ENCODE measurements around the gene PACRG. TPM values are rescaled to one million over a fixed set of nuclear protein-coding genes. Genes with fewer than 3 reads are reported as not detected.

The PACRG gene
- total RNA-seq, 2 donors from 2014 or later: 13.0 TPM; not detected in 1

DNA sequence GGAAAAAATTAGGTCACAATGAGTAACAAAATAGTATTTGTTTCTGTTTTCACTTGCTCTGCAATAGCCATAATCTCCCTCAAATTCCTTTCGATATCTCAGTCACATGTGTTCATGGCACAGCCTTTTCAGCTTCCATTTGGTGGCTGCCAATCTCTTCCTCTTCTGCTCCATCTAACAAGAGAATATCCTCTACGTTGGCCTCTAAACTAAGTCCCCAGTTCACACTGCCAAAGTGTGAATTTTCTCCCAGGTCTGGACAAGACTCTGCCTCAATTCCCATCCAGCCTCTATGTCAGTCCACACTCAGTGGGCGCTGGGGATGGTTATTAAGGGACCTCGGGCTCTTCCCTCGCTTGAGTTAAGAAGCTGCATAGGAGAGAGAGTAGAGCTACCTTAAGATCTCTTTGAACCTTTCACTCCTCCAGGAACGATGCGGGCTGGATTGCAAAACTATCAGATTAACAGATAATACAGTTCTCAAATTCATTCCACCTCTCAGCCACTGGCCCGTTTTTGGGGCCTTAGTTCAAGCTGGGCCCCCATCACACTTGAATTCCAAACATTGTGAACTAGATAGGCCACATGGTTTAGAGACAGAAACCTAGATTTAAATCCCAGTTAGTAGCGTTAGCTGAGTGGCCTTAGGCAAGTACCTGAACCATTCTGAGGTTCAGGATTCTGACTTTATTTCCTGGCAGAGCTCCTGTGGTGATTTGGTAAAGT lies 436.6 kb downstream of the PACRG start:
- H3K4me3 ChIP-seq: no peak overlapping the region
- no peak for DNase-seq (ENCODE audit: low spot score)
- no peaks in the 10 kb centered on the region for H3K27me3 ChIP-seq (replicated peaks; ENCODE audit: insufficient read depth)
- ATAC-seq (ENCODE audit: insufficient number of reproducible peaks, low FRiP score, low read depth): no peak
- H3K9me3 ChIP-seq: no peaks in the 10 kb centered on the region
- H3K36me3 ChIP-seq: no peaks in the 10 kb centered on the region
- no peak overlapping the region for H3K27ac ChIP-seq
- TF ChIP-seq, protein P1, sequence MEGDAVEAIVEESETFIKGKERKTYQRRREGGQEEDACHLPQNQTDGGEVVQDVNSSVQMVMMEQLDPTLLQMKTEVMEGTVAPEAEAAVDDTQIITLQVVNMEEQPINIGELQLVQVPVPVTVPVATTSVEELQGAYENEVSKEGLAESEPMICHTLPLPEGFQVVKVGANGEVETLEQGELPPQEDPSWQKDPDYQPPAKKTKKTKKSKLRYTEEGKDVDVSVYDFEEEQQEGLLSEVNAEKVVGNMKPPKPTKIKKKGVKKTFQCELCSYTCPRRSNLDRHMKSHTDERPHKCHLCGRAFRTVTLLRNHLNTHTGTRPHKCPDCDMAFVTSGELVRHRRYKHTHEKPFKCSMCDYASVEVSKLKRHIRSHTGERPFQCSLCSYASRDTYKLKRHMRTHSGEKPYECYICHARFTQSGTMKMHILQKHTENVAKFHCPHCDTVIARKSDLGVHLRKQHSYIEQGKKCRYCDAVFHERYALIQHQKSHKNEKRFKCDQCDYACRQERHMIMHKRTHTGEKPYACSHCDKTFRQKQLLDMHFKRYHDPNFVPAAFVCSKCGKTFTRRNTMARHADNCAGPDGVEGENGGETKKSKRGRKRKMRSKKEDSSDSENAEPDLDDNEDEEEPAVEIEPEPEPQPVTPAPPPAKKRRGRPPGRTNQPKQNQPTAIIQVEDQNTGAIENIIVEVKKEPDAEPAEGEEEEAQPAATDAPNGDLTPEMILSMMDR (IDR thresholded peaks at IDR 0.05): no peak
- H3K4me1 ChIP-seq (ENCODE audit: control insufficient read depth in 1 of 2, low read depth in 2 of 2): no peaks in the 10 kb centered on the region

DNA sequence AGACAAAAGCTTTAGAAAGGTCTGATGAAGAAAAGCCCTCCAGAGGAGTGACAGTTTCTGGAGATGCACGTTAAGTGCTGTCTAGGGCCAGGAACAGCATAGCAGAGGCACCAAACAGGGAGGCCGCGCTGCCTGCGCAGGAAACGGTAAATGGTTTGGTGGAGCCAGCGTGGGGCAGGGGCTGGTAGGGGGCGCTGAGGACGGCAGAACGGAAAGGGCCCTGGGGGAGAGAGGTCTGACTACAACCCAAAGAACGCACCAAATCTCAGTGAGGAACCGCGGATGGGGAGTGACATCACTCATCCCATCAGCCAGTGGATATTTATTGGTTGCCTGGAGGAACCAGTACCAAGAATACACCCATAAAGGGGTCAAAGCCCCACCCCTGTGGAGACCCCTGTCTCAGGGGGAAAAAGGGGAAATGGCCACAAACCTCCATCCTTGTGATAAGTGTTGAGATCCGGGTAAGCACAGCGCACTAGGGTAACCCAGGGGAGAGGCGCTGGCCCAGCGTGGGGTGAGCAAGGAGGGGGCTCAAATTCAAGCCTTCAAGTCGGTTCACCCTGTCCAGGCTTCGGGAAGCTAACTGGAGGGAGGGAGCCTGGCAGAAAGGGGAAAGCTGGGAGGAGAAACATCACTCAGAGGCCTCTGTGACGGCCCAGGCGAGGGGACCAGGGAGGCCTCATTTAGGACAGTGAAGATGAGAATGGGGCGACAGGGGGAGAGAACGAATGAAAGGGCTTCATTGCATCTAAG lies 437.6 kb downstream of the PACRG start:
- Histone ChIP-seq H3K27ac (no peak overlapping the region), H3K36me3 (no peaks in the 10 kb centered on the region), H3K9me3 (no peaks in the 10 kb centered on the region), H3K27me3 (replicated peaks; ENCODE audit: insufficient read depth) (no peaks in the 10 kb centered on the region), H3K4me1 (ENCODE audit: control insufficient read depth in 1 of 2, low read depth in 2 of 2) (no peaks in the 10 kb centered on the region), H3K4me3 (no peak overlapping the region)
- TF ChIP-seq, protein P1 (IDR thresholded peaks at IDR 0.05): no peak
- ATAC-seq (ENCODE audit: insufficient number of reproducible peaks, low FRiP score, low read depth) (no peak), DNase-seq (ENCODE audit: low spot score) (no peak)

DNA sequence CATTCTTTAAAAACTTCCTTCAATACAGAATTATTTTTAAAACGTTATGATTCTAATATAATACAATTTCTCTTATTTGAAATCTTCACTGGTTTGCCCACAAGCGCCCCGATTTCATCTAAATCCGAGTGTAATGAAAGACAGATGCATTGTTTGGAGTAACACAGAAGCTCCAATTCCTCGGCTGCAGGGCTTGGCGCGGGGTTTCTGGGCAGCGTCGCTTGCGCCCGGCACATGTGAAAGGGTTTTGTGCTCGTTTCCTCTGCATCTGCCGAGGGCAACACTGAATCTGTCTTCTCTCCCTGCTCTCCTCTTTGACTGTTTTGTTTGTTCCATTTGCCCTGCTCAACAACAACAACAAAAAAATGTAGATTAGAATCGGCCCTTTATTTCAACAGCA lies 438.1 kb downstream of the PACRG start:
- H3K27me3 ChIP-seq (replicated peaks; ENCODE audit: insufficient read depth): no peaks in the 10 kb centered on the region
- no peaks in the 10 kb centered on the region for H3K36me3 ChIP-seq
- H3K4me1 ChIP-seq (ENCODE audit: control insufficient read depth in 1 of 2, low read depth in 2 of 2): no peaks in the 10 kb centered on the region
- H3K9me3 ChIP-seq: no peaks in the 10 kb centered on the region
- TF ChIP-seq, protein P1 (IDR thresholded peaks at IDR 0.05): no peak
- no peak for DNase-seq (ENCODE audit: low spot score)
- no peak for ATAC-seq (ENCODE audit: insufficient number of reproducible peaks, low FRiP score, low read depth)
- H3K27ac ChIP-seq: no peak overlapping the region
- no peak overlapping the region for H3K4me3 ChIP-seq

DNA sequence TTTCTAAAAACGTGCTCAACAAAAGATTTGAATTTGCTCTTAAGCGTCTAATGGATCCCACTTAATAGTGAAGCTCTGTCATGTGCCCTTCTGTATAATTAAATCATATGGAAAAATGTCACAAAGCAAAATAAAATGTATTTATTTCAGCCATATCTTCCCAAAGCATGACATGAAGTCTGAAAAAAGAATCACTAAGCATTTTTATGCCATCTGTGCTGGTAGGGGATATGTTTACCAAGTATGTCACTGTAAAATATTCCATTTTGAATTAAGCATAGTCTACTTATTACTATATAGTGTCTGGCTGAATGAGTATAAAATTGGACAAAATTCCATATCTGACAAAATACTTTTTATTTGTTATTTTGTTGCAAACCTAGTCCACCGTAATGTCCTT lies 438.7 kb downstream of the PACRG start:
- Histone ChIP-seq H3K27ac (no peak overlapping the region), H3K27me3 (replicated peaks; ENCODE audit: insufficient read depth) (no peaks in the 10 kb centered on the region), H3K4me3 (no peak overlapping the region), H3K9me3 (no peaks in the 10 kb centered on the region), H3K4me1 (ENCODE audit: control insufficient read depth in 1 of 2, low read depth in 2 of 2) (no peaks in the 10 kb centered on the region), H3K36me3 (no peaks in the 10 kb centered on the region)
- ATAC-seq (ENCODE audit: insufficient number of reproducible peaks, low FRiP score, low read depth): no peak
- TF ChIP-seq, protein P1 (IDR thresholded peaks at IDR 0.05): no peak
- DNase-seq (ENCODE audit: low spot score): no peak

DNA sequence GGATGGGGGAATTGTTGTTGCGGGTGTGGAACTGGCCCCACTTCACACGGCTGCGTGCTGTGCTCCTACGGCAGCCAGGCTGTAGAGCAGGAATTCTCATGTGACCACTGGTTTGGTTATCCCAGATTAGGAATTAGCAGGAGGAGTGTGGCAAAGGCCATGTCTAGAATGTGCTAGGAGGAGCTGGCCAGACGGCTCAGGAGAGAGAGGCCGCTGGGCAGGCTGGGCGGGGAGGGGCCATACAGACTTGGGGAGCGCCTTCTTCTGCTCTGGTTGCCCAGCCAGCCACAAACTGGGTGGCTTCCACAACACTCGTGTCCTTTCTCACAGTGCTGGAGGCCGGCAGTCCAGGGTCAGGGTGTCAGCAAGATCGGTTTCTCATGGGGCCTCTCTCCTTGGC lies 441.7 kb downstream of the PACRG start:
- no peaks in the 10 kb centered on the region for H3K27me3 ChIP-seq (replicated peaks; ENCODE audit: insufficient read depth)
- no peak for ATAC-seq (ENCODE audit: insufficient number of reproducible peaks, low FRiP score, low read depth)
- H3K36me3 ChIP-seq: no peaks in the 10 kb centered on the region
- H3K4me3 ChIP-seq: no peak overlapping the region
- no peaks in the 10 kb centered on the region for H3K9me3 ChIP-seq
- DNase-seq (ENCODE audit: low spot score): no peak
- no peaks in the 10 kb centered on the region for H3K4me1 ChIP-seq (ENCODE audit: control insufficient read depth in 1 of 2, low read depth in 2 of 2)
- no peak overlapping the region for H3K27ac ChIP-seq
- TF ChIP-seq, protein P1 (IDR thresholded peaks at IDR 0.05): no peak

Data from thoracic aorta (tissue), 2 donors.